ENCODE results near the gene MSRB3.

MSRB3 gene

DNA sequence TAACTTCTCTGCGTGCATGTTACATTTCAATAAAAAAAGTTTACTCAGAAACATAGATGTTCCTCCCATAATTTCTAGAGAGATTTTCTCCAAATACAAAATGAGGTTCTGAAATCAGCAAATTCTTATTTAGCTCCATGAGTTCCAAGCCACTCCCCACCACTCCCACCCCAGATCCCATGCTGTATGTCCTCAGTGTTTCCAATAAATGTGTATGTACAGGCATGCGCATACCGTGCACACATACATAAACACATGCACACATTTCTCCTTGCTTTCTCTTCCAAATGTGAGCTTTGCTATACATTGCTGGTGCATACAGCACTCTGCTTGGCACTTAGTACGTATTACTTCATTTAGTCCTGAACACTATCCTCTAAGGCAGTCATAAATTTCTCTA, 209.7 kb downstream of the MSRB3 start:
- POLR2A ChIA-PET = no interaction called here
- TF ChIP-seq, protein P1, sequence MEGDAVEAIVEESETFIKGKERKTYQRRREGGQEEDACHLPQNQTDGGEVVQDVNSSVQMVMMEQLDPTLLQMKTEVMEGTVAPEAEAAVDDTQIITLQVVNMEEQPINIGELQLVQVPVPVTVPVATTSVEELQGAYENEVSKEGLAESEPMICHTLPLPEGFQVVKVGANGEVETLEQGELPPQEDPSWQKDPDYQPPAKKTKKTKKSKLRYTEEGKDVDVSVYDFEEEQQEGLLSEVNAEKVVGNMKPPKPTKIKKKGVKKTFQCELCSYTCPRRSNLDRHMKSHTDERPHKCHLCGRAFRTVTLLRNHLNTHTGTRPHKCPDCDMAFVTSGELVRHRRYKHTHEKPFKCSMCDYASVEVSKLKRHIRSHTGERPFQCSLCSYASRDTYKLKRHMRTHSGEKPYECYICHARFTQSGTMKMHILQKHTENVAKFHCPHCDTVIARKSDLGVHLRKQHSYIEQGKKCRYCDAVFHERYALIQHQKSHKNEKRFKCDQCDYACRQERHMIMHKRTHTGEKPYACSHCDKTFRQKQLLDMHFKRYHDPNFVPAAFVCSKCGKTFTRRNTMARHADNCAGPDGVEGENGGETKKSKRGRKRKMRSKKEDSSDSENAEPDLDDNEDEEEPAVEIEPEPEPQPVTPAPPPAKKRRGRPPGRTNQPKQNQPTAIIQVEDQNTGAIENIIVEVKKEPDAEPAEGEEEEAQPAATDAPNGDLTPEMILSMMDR (IDR thresholded peaks at IDR 0.05; ENCODE audit: control extremely low read depth, extremely low read depth, low read depth, missing control alignments) = no peak
- no peak for DNase-seq (ENCODE audit: extremely low spot score)
- CTCF ChIA-PET = interaction anchor here (1.0 kb wide), 1 partner anchor 139 kb away, joined by 3 read pairs; no protein-coding TSS in a partner anchor

DNA sequence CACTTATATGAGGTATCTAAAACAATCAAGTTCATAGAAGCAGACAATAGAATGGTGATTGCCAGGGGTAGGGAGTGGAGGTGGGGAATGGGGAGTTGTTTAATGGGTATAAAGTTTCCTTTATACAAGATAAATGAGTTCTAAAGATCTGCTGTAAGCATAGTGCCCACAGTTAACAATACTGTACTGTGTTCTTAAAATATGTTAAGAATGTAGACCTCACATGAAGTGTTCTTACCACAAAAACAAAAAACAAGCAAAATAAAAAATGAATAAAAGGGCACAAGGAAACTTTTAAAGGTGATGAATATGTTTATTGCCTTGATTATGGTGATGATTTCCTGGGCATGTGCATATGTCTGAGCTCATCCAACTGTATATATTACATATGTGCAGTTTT, 211.8 kb downstream of the MSRB3 start:
- TF ChIP-seq, protein P1 (IDR thresholded peaks at IDR 0.05; ENCODE audit: control extremely low read depth, extremely low read depth, low read depth, missing control alignments) = no peak
- DNase-seq (ENCODE audit: extremely low spot score) = no peak
- ChIA-PET POLR2A (no interaction called here), CTCF (no interaction called here)

DNA sequence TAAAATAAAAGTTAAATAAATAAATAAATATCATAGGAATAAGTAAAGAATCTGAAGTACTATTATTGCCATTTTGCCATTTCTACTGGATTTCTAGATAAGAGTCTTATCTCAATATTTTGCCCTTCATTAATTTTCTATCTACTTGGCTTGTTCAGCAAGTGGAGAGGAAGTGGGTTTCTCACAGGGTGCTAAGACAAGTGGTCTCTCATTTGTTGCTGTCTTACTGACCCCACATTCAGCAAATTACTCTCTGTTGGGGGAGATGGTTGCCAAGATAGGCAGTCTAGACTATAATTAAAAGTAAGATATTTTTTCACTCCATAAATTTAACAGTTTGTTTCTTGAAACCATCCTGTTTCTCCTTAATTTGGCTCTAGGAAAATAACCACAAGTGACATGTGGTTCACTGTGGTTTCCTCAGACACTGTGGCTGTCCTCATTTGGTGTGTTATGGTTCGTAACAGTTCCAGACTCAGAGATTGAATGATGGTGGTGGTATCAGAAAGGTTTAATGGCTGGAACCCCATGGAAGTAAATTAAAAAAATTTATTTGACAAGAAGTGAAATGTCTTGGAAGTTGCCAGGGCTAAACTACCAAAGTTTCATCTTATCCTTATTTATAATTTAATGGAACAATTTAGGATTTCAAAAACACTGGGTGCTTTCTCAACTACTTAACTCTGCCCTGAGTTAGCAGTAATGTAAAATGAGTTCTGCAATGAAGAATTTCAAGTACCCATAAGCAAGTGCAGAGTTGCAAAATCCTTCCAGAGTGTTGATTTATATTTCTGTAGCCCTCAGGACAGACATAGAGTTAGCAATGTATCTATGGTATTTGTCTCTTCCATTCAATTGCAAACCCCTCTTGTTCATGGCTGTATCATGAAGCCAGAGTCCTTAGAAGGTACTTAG, 214.8 kb downstream of the MSRB3 start:
- POLR2A ChIA-PET = no interaction called here
- TF ChIP-seq, protein P1 (IDR thresholded peaks at IDR 0.05; ENCODE audit: control extremely low read depth, extremely low read depth, low read depth, missing control alignments) = no peak
- CTCF ChIA-PET = no interaction called here
- no peak for DNase-seq (ENCODE audit: extremely low spot score)

DNA sequence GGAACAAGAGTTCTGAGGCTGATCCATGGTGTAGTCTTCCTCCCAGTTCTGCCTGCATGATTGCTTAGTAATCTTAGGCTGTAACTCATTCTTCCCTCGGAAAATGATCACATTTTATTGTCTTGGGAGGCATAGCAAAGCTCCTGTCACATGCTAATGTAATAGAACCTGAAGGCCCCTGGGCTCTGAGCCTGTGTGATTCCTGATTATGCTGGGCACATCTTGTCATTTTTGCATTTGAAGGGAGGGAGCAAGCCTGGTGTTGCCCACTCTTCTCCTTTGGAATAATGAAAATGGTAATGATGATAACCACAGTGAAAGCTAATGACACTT, 215.4 kb downstream of the MSRB3 start:
- ChIA-PET POLR2A (no interaction called here), CTCF (no interaction called here)
- DNase-seq (ENCODE audit: extremely low spot score) = no peak
- TF ChIP-seq, protein P1 (IDR thresholded peaks at IDR 0.05; ENCODE audit: control extremely low read depth, extremely low read depth, low read depth, missing control alignments) = no peak

DNA sequence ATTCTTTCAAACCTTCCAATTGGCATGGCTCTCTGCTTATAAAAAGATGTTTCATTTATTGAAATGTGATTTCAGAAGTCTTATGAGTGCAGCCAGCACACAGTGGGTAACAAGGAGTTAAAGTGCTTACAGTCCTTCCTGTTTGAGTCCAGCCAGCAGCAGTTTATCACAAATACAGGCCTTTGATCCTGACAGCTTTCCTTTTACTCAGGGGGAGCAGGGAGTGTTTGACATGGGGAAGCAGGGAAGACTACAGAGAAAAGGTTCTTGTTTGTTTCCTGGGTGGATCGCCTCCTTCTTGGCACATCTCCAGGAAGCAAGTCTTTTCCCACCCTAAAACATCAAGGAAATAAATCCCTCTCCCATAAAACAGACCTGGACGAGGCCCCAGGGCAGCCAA, 216.1 kb downstream of the MSRB3 start:
- ChIA-PET POLR2A (no interaction called here), CTCF (no interaction called here)
- no peak for DNase-seq (ENCODE audit: extremely low spot score)
- TF ChIP-seq, protein P1 (IDR thresholded peaks at IDR 0.05; ENCODE audit: control extremely low read depth, extremely low read depth, low read depth, missing control alignments) = no peak

DNA sequence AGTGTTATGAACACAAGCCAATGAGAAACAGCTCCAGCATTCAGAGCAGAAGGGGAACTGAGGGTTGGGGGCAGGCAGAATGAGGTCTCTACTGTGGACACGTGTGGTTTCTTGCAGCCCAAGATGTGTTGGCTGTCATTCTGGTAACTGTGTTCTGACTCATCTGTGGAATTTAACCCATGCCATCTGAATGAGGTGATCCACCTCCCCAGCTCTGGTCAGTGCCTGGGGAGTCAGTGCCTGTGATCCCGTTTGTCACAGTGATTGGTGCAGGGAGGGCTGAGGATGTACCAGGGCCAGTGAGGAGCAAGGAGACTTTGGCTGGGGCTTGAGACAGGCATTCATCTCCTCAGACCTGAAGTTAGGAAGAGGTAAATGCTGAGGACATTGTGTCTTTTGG, 216.8 kb downstream of the MSRB3 start:
- ChIA-PET POLR2A (no interaction called here), CTCF (no interaction called here)
- no peak for DNase-seq (ENCODE audit: extremely low spot score)
- TF ChIP-seq, protein P1 (IDR thresholded peaks at IDR 0.05; ENCODE audit: control extremely low read depth, extremely low read depth, low read depth, missing control alignments) = no peak

Measured in GM10248 (cell line).